ENCODE data around the gene TMC6.
A peak's percentile ranks its signal among the peaks of the same experiment; 100 is the strongest.

The TMC6 gene

GRCh38 chr17:78113804-78114785 lies 14.5 kb downstream of the TMC6 start:
- intact Hi-C loops (cut with DNase I) = loop anchor here (2.0 kb wide), 1 partner anchor 63 kb away; no protein-coding TSS in a partner anchor
- peak in 3 of 10 donors; percentile 57 to 76 (median 58) for DNase-seq

DNA sequence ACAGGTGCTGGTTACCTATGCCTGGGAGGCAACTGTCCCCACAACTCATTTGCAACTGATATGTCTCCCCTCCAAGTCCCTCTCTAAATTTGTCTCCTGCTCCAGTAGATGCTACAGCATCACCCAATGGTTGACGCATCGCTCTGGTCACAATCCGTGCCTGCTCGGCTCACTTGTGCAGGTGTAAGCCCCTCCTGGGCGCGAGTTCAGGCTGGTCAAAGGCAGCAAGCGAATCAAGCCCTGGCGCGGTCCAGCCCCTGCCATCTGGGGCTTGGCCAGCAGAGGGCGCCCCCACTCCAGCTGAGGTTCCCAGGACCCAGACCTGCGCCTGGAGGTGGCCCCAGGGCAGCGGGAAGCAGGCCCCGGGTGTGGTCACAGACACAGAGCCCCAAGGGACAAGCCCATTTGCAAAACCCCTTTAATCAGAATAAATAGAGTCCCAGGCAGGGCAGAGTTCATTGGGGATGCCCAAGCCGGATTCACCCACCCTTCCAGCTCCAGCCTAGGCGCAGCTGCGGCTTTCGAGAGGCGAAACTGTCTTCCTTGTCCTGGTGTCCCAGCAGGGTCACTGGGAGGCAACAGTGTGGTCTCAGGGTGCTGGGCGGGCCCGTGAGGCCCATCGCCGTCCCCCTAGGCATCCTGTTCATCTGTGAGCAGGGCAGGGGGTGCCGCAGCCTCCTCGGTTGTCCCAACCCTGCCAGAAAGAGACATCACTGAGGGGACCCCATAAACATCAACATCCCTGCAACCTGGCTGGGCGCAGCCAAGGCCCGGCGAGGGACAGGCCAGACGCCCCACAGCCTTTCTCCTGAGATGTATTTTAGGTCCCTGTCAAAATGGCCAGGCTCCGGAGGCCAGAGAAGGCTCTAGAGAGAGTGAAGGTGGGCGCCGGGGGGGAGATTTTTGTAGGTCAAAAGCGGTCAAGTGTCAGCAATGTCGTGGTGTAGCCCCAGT lies 15.8 kb downstream of the TMC6 start:
- intact Hi-C loops (cut with DNase I) = loop anchor here (2.0 kb wide), 1 partner anchor 64 kb away; no protein-coding TSS in a partner anchor
- peak; percentile 68 to 97 (median 86) for DNase-seq

DNA sequence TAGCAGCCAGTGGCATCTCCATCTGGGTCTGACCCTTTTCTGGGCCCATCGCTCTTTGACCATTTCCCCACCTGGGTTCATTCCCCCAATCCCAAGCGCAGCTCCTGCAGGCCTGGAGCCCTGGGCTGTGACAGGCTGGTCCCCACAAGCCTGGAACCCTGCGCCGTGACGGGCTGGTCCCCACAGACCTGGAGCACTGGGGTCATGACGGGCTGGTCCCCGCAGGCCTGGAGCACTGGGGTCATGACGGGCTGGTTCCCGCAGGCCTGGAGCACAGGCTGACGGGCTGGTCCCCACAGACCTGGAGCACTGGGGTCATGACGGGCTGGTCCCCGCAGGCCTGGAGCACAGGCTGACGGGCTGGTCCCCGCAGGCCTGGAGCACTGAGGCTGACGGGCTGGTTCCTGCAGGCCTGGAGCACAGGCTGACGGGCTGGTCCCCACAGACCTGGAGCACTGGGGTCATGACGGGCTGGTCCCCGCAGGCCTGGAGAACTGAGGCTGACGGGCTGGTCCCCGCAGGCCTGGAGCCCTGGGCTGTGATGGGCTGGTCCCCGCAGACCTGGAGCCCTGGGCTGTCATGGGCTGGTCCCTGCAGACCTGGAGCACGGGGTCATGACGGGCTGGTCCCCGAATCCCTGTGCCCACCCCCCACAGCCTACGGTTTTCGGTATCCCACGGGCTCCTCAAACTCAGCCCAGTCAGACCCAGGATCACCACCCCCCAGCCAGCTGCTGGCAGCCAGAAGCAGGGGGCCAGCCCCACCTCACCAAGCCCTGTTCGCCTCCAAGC lies 16.6 kb downstream of the TMC6 start:
- peak in 3 of 10 donors; percentile 24 to 87 (median 79) for DNase-seq
- intact Hi-C loops (cut with DNase I) = loop anchor here (2.0 kb wide), 2 partner anchors 65 to 139 kb away; no protein-coding TSS in a partner anchor

GRCh38 chr17:78111016-78111726 lies 17.4 kb downstream of the TMC6 start:
- intact Hi-C loops (cut with DNase I) = loop anchor here (2.0 kb wide), 1 partner anchor 140 kb away; no protein-coding TSS in a partner anchor
- peak in 3 of 10 donors; percentile 19 to 84 (median 82) for DNase-seq

DNA sequence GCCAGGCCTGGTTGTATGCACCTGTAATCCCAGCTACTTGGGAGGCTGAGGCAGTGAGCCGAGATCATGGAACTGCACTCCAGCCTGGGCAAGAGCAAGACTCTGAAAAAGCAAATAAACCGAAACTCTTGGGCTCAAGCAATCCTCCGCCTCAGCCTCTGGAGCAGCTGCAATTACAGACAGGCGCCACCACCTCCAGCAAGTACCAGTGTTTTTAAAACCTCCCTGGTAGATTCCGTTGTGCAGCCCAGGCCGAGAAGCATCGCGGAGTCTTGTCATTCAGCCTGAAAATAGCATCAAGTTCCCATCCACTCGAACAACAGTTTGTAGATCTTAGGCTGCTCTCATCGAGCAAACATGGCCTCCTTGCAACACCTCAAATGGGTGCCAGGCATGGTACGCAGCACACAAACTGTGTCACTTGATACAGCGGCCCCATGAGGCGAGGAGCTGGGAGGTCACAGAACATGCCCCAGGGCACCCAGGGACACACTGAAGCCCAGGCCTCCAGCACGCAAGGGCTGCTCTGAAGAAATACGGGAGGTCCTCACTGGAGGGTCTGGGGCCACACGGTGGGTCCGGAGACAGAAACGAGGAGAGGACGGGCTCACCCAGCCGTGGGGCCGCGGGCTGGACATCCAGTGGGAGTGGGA lies 18.1 kb downstream of the TMC6 start:
- DNase-seq = peak in 3 of 10 donors; percentile 30 to 88 (median 65)
- intact Hi-C loops (cut with DNase I) = loop anchor here (2.0 kb wide), 1 partner anchor 140 kb away; no protein-coding TSS in a partner anchor

DNA sequence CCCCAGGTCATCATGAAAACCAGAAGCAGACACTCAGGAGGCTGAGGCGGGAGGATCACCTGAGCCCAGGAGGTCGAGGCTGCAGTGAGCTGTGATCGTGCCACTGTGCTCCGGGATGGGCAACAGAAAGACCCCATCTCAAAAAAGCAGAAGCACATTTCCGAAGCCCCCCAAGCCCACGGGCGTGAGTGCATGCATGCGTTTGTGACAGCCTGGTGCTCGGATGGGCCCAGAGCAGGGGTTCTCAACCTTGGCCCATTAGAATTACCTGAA lies 19.1 kb downstream of the TMC6 start:
- intact Hi-C loops (cut with DNase I) = no loop called here
- no peak for DNase-seq

DNA sequence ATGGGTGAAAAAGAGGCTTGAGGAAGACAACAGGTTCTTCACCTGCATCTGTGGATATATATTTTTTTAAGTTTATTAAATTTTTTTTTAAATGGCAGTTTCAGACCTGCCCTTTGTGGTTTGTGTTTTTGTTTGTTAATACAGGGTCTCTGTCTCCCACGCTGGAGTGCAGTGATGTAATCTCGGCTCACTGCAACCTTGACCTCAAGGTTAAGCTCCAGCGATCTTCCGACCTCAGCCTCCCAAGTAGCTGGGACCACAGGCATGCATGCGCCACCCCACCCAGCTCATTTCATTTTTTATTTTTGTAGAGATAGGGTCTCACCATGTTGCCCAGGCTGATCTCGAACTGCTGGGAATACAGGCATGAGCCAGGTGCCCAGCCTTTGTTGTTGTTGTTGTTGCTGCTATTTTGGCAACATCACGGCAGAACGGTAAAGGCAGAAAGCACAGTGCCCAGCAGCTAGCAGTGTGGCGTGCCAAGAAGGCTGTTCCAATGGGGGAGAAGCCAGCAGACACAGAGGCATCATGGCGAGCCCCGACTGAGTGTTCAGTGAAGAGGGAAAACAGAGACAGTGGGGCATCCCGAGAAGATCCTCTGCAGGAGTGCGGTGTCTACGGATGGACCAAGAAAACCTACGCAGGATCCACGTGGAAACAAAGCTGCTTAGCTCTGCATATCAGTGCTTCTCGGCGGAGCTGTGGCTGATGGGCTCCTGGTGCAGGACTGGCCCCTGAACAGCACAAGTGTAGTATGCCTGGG lies 19.6 kb downstream of the TMC6 start:
- peak in 3 of 10 donors; percentile 52 to 89 (median 80) for DNase-seq
- intact Hi-C loops (cut with DNase I) = no loop called here

DNA sequence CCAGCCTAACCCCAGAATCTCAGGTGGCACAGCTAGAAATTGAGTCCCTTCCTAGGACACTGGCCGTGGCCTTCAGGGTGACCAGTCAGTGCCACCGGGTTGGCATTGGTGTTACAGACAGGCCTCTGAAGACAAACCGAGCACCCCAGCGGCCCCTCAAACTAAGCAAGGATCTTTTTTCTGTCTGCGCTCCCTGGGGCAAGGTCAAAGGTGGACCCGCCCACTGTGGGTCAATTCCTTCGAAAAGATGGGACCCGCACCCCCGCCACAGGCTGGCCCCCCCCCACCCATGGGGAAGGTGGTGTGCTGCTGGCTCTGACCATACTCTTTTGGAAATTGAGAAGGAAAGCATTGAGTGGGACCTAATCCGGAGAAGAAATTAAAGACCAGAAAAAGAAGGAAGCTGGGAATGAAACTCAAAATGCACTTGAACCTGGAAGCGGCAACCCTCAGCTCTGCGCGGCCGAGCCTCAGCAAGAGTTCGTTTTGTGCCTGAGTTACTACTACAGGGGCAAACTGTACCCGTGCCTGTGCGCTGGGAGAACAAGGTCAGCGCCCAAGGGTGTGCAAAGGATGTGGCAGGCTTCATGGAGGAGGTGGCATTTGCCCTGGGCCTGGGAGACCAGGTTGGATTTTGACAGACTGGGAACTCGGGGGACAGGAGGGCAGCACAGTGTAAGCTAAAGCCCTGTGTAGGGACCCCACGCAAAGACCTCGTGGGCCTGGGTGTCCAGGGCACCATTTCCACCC lies 20.4 kb downstream of the TMC6 start:
- intact Hi-C loops (cut with DNase I) = no loop called here
- DNase-seq = no peak

DNA sequence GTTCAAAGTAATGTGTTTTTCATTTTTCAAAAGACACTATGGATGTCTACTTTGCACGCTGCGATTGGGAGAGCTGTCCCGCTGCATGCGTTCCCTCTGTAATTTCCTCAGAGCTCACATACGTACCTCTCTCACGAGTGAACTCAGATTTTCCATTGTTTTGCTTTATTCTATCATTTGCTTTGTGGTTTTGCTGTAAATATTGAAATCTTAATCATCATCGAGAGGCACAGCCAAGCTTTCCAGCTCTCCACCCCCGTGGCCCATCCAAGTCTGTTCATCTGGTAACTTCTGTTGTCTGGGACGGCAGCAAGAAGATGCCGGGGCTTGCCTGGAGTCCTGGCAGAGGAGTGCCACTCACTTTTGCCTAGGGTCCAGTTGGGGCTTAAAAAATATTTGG lies 21.1 kb downstream of the TMC6 start:
- intact Hi-C loops (cut with DNase I) = no loop called here

GRCh38 chr17:78106211-78106610 lies 22.3 kb downstream of the TMC6 start:
- intact Hi-C loops (cut with DNase I) = no loop called here
- no peak for DNase-seq

More for the DNA sequence above, 21.1 kb downstream of the TMC6 start:
- DNase-seq = no peak

GRCh38 chr17:78105551-78105950 lies 23.0 kb downstream of the TMC6 start:
- no peak for DNase-seq
- intact Hi-C loops (cut with DNase I) = no loop called here

DNA sequence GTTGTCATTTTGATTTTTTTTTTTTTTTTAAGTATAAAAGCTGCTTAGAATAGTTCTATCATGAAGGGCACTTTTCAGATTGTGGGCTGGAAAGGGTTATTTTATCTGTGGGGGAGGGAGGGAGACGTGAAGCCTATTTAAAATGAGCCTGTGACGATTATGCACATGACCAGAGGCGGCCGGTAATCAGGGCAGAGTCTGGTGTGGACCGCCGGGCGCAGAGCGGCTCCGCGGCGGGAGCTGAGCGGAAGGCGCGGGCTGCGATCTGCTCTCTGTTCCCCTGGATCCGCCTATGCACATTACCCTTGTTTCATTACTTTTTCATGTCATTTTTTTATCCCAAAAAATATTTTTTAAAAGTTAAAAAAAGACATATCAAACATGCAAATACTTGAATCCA lies 23.5 kb downstream of the TMC6 start:
- DNase-seq = no peak
- intact Hi-C loops (cut with DNase I) = no loop called here

DNA sequence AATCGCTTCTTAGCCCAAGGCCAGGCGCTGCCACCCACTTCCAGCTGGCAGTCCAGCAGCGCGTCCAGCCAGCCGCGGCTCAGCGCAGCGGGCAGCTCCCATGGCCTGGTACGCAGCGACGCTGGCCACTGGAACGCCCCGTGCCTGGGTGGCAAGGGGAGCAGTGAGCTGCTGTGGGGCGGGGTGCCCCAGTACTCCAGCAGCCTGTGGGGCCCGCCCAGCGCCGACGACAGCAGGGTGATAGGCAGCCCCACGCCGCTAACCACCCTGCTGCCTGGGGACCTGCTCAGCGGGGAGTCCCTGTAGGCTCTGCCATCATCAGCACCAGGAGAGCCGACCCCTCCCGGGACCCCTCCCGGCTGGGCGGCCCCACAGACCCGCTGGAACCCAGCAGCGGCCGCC lies 24.0 kb downstream of the TMC6 start:
- intact Hi-C loops (cut with DNase I) = no loop called here
- DNase-seq = no peak

DNA sequence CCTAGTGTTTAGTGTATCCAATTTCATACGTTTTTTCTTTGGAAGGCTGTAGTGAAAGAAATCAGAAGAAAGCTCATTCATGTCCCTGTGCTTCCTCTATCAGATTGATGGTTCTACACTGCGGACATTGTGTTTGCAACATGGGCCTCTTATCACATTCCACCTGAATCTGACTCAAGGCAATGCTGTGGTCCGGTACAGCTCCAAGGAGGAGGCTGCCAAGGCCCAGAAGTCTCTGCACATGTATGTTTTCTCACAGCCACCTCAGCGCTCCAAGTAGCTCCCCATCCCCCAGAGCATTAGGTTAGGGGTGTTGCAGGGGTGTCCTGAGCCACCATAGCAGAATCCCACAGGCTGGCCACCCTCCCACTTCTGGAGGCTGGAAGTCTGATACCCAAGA lies 25.2 kb downstream of the TMC6 start:
- no peak for DNase-seq
- intact Hi-C loops (cut with DNase I) = no loop called here

GRCh38 chr17:78101542-78101941 lies 27.0 kb downstream of the TMC6 start:
- no peak for DNase-seq
- intact Hi-C loops (cut with DNase I) = no loop called here

DNA sequence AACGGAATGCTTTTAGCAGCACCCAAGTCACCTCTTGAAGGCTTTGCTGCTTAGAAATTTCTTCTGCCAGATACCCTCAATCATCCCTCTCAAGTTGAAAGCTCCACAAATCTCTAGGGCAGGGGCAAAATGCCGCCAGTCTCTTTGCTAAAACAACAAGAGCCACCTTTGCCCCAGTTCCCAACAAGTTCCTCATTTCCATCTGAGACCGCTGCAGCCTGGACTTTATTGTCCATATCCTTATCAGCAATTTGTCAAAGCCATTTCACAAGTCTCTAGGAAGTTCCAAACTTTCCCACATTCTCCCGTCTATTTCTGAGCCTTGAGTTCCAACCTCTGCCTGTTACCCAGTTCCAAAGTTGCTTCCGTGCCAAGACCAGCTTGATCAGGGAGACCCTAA lies 27.4 kb downstream of the TMC6 start:
- no peak for DNase-seq
- intact Hi-C loops (cut with DNase I) = no loop called here

DNA sequence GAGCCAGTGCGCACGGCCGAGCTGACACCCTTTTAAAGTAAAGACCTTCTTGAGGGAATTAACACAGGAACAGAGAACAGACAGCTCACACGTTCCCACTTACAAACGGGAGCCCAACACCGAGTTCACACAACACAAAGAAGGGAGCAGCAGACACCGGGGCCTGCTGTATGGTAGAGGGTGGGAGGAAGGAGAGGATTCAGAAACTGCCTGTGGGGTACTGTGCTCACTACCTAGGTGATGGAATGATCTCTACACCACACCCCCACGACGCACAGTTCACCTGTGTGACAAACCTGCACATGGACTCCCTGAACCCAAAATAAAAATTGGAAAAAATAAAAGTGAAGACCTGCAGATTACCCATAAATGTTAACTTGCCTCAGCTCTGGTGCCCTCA lies 32.5 kb downstream of the TMC6 start:
- no peak for DNase-seq
- intact Hi-C loops (cut with DNase I) = no loop called here

Measured in posterior cingulate gyrus (tissue), 11 donors.